ENCODE measurements around the gene HLA-E.

- TF ChIP-seq RB1 (IDR thresholded peaks at IDR 0.05; ENCODE audit: borderline replicate concordance) (no peak), NFYB (IDR thresholded peaks at IDR 0.05; ENCODE audit: insufficient read depth, low read depth, low read length) (no peak), ELK1 (IDR thresholded peaks at IDR 0.05; ENCODE audit: low read depth, low read length) (no peak), RCOR1 (conservative IDR thresholded peaks at IDR 0.05; ENCODE audit: low read depth, low read length) (no peak)
Observed at GRCh38 chr6:30452736-30453507, 36.4 kb upstream of the HLA-E start.

Measured in GM12878 (cell line).